Hepatocyte (in vitro differentiated cells): Measurements from ENCODE around the gene PHF19. TPM values are rescaled to one million over a fixed set of nuclear protein-coding genes. Genes with fewer than 3 reads are reported as not detected.

Experiments
- DNase-seq: peaks from one replicate; pipeline ENCODE4 v3.0.0-alpha.2; 2016; ENCODE audit warnings: low spot score
- H2AFZ ChIP-seq: fragments of 200-600 bp; sonication (generic); 2 replicates; pipeline ENCODE4 v1.6.0; 2016; ENCODE audit warnings: antibody characterized with exemption, mild to moderate bottlenecking
- H3K27ac ChIP-seq: fragments of 200-600 bp; sonication (generic); 2 replicates; pipeline ENCODE4 v1.5.1; 2016; ENCODE audit warnings: mild to moderate bottlenecking
- H3K27me3 ChIP-seq: fragments of 200-600 bp; sonication (generic); 2 replicates; pipeline ENCODE4 v1.6.1; 2016
- H3K36me3 ChIP-seq: fragments of 200-600 bp; sonication (generic); replicated peaks from 2 replicates; pipeline ENCODE4 v1.5.1; 2016; ENCODE audit warnings: low read depth; ENCODE audit not compliant: insufficient read depth
- H3K4me1 ChIP-seq: fragments of 200-600 bp; sonication (generic); 2 replicates; pipeline ENCODE4 v1.5.1; 2016; ENCODE audit warnings: mild to moderate bottlenecking, moderate library complexity; ENCODE audit not compliant: insufficient read depth
- H3K4me2 ChIP-seq: fragments of 200-600 bp; sonication (generic); 2 replicates; pipeline ENCODE4 v1.6.0; 2016
- H3K4me3 ChIP-seq: fragments of 200-600 bp; sonication (generic); 2 replicates; pipeline ENCODE4 v1.5.1; 2016; ENCODE audit warnings: mild to moderate bottlenecking
- H3K79me2 ChIP-seq: fragments of 200-600 bp; sonication (generic); 2 replicates; pipeline ENCODE4 v1.6.0; 2017; ENCODE audit warnings: mild to moderate bottlenecking
- H3K9me2 ChIP-seq: fragments of 200-600 bp; sonication (generic); replicated peaks from 2 replicates; pipeline ENCODE4 v1.6.0; 2017; ENCODE audit warnings: mild to moderate bottlenecking; ENCODE audit not compliant: insufficient read depth
- H3K9me3 ChIP-seq: fragments of 200-600 bp; sonication (generic); 2 replicates; pipeline ENCODE4 v1.5.1; 2016; ENCODE audit warnings: low read depth, mild to moderate bottlenecking
- H4K20me1 ChIP-seq: fragments of 200-600 bp; sonication (generic); 2 replicates; pipeline ENCODE4 v1.6.0; 2016; ENCODE audit warnings: mild to moderate bottlenecking; ENCODE audit not compliant: insufficient read depth, poor library complexity, severe bottlenecking
- EZH2 ChIP-seq: fragments of 200-600 bp; sonication (generic); IDR thresholded peaks from 2 replicates; pipeline ENCODE4 v1.6.1; 2016; ENCODE audit warnings: antibody characterized with exemption, mild to moderate bottlenecking, borderline replicate concordance
- EZH2phosphoT487 ChIP-seq: fragments of 200-600 bp; sonication (generic); IDR thresholded peaks from one replicate; pipeline ENCODE4 v1.6.1; 2018; ENCODE audit warnings: antibody characterized with exemption, mild to moderate bottlenecking, low read depth, moderate library complexity; ENCODE audit not compliant: unreplicated experiment, severe bottlenecking
- WGBS: methylation state at CpG from one replicate; pipeline ENCODE4 v1.1.6; 2016; ENCODE audit warnings: low lambda C conversion rate; ENCODE audit errors: missing lambda C conversion rate; 5-methylcytosine and 5-hydroxymethylcytosine counted together
- polyA plus RNA-seq: library from polyadenylated mRNA; unstranded; fragments of >200 nt; fragmentation: Nextera tagmentation; extraction: Ambion mirVana; gene quantifications from 2 replicates; pipeline ENCODE4 v1.2.1, GENCODE V29; 2016
- total RNA-seq: library from RNA; depleted of rRNA; stranded (reverse); fragments of >200 nt; gene quantifications from 2 replicates; pipeline ENCODE4 v1.2.3, GENCODE V29; 2014
- TF ChIP-seq, protein P1 (sequence below): fragments of 200-600 bp; sonication (generic); IDR thresholded peaks from 2 replicates; pipeline ENCODE4 v1.5.1; 2016; ENCODE audit warnings: antibody characterized with exemption, mild to moderate bottlenecking; ENCODE audit not compliant: poor library complexity

PHF19 gene
- total and polyA plus RNA-seq, 2 experiments from 2014 or later = 30.9 to 34.8 TPM

DNA sequence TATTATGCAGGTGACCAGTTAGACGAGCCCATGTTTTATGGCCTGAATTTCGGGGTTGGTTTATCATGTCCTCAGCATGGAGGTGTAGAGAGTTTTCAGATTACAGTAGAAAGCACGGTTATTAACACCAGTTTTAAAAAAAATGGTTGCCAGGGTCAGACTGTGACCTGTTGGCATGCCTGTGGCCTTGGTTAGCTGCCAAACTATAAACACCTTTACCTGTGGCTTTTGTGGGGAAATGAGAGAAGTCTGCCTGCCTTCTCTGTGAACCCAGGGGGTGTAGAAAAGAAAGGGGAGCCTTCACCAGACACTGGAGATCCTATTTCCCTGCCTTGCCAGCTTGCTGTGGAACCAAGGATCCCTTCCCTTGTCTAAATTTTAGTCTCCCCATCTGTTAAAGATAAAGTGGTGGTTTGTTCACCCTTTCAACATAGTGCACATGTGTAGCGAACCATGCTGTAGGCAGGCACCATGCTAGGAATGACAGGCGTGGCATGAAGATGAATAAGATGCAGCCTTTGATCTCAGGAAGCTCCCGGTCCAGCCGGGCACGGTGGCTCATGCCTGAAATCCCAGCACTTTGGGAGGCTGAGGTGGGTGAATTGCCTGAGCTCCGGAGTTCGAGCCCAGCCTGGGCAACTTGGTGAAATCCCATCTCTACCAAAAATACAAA, 6.1 kb upstream of the PHF19 start:
- Histone ChIP-seq H3K27me3 (no peaks in the 10 kb centered on the region), H3K27ac (no peak overlapping the region), H2AFZ (no peak overlapping the region), H3K4me2 (no peak overlapping the region), H3K4me1 (peaks cover 23% of the 10 kb centered on the region), H3K79me2 (no peaks in the 10 kb centered on the region), H3K36me3 (no peaks in the 10 kb centered on the region), H3K9me3 (no peaks in the 10 kb centered on the region), H4K20me1 (no peaks in the 10 kb centered on the region), H3K9me2 (no peaks in the 10 kb centered on the region), H3K4me3 (no peak overlapping the region)
- TF ChIP-seq EZH2phosphoT487 (no peak), EZH2 (no peak)
- TF ChIP-seq, protein P1, sequence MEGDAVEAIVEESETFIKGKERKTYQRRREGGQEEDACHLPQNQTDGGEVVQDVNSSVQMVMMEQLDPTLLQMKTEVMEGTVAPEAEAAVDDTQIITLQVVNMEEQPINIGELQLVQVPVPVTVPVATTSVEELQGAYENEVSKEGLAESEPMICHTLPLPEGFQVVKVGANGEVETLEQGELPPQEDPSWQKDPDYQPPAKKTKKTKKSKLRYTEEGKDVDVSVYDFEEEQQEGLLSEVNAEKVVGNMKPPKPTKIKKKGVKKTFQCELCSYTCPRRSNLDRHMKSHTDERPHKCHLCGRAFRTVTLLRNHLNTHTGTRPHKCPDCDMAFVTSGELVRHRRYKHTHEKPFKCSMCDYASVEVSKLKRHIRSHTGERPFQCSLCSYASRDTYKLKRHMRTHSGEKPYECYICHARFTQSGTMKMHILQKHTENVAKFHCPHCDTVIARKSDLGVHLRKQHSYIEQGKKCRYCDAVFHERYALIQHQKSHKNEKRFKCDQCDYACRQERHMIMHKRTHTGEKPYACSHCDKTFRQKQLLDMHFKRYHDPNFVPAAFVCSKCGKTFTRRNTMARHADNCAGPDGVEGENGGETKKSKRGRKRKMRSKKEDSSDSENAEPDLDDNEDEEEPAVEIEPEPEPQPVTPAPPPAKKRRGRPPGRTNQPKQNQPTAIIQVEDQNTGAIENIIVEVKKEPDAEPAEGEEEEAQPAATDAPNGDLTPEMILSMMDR = no peak
- no peak for DNase-seq
- 81% methylated on average over 10 of the region's 10 CpGs for WGBS

DNA sequence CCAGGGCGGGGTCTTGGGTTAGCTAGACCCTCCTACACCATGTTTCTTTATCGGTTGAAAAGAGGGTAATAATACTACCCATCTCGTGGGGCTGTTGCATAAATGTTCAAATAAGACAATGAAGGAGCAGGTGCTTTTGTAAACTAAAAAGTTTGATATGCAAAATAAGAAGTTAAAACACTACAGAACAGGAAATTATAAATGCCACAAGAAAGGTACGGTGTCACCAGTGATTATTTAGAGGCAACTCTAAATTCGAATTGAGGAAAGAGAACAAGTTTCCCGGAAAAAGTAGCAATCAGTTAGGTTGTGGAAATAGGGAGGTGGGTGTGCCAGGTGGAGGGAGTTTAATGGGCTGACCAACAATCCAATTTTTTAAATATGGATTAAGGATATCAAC, 2.5 kb upstream of the PHF19 start:
- Histone ChIP-seq H4K20me1 (no peaks in the 10 kb centered on the region), H3K4me1 (peaks cover 30% of the 10 kb centered on the region), H3K36me3 (no peaks in the 10 kb centered on the region), H3K4me2 (no peak overlapping the region), H3K27ac (no peak overlapping the region), H3K27me3 (no peaks in the 10 kb centered on the region), H3K9me3 (no peaks in the 10 kb centered on the region), H3K79me2 (no peaks in the 10 kb centered on the region), H3K4me3 (no peak overlapping the region), H3K9me2 (no peaks in the 10 kb centered on the region), H2AFZ (no peak overlapping the region)
- no peak for DNase-seq
- TF ChIP-seq, protein P1 = no peak
- TF ChIP-seq EZH2 (no peak), EZH2phosphoT487 (no peak)
- WGBS = 83% methylated on average over 6 of the region's 6 CpGs

DNA sequence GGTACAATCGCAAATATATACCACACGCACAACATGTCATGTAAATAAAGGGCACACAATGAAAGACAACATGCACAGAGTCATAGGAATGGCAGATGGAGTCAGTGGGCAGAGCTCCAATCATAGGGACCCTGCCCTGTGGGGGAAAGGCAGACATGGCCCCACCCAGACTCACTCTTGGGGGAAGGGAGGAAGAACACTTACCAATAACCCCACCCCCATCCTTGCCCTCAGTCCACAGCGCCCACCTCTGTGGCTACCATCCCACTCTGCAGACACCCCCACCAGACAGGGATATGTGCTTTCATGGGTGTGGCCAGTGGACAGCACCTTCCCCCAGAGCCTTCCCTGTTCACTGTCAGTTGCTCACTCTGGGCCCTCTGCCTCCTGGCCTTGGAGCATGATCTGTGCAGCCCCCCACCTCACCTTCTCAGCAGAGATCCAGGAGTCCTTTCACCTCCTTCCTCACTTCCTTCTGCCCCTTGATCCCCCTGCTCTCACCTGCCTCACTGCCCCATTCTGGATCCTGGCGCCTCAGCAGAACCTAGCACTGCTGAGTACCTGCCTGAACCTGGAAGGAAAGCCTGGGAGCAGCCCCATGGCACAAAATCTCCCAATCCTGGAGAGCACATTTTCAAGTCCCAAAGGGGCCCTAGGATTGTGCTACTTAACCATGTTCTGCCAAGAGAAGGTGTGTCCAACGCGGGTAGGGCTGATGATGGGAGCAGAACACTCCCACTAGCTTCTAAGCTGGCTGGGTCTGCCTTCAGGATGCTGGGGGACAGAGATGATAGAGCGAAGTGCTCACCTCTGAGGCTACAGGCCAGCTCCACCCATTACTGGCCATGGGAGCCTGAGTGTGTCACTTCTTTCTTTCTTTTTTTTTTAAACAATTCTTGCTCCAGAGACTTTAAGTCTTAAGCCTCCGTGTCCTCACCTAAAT, 1.5 kb upstream of the PHF19 start:
- no peak for DNase-seq
- TF ChIP-seq, protein P1 = no peak
- TF ChIP-seq EZH2 (no peak), EZH2phosphoT487 (no peak)
- Histone ChIP-seq H3K4me2 (peak overlapping the region; percentile 99), H3K4me1 (peaks cover 37% of the 10 kb centered on the region), H3K27ac (peak overlapping the region; percentile 95), H4K20me1 (no peaks in the 10 kb centered on the region), H3K27me3 (no peaks in the 10 kb centered on the region), H3K36me3 (no peaks in the 10 kb centered on the region), H3K9me3 (no peaks in the 10 kb centered on the region), H3K4me3 (no peak overlapping the region), H3K9me2 (no peaks in the 10 kb centered on the region), H2AFZ (no peak overlapping the region), H3K79me2 (no peaks in the 10 kb centered on the region)
- 75% methylated on average over 8 of the region's 8 CpGs for WGBS
